Stimulated activated naive CD8-positive, alpha-beta T cell treated with anti-CD3 and anti-CD28 coated beads, Interleukin-15, amount 100 ng/mL, for 72 hours (primary cell): ENCODE results near the gene TTBK2.
"Not testable (repeated sequence)": the region's sequence is repeated elsewhere in the genome, so short reads cannot be mapped to it uniquely, and the experiment has no call there.

Source experiments
- ATAC-seq: fragments of 150-1000 bp; cut with Tn5 transposase; 2 replicates; pipeline ENCODE4 v1.10.0; 2021; ENCODE audit warnings: mild to moderate bottlenecking, moderate library complexity
- DNase-seq, 2 donors: peaks; one replicate each; pipeline ENCODE4 v3.0.0; 2021 to 2022
- H3K27ac Mint-ChIP-seq, 2 donors: one replicate each; pipeline ENCODE4 v1.8.0; 2022; ENCODE audit warnings: mild to moderate bottlenecking in 2 of 2, mixed read lengths in 2 of 2, moderate library complexity in 2 of 2
- H3K27me3 Mint-ChIP-seq: one replicate; pipeline ENCODE4 v1.8.0; 2022; ENCODE audit warnings: mixed read lengths
- H3K4me1 Mint-ChIP-seq: one replicate; pipeline ENCODE4 v1.8.0; 2022; ENCODE audit warnings: mild to moderate bottlenecking, mixed read lengths
- H3K4me3 Mint-ChIP-seq, 2 donors: one replicate each; pipeline ENCODE4 v1.8.0; 2022; ENCODE audit warnings: mild to moderate bottlenecking in 2 of 2, mixed read lengths in 2 of 2, moderate library complexity in 1 of 2
- H3K9me3 Mint-ChIP-seq, 2 donors: one replicate each; pipeline ENCODE4 v1.8.0; 2022; ENCODE audit warnings: mixed read lengths in 2 of 2

The TTBK2 gene

GRCh38 chr15:42920519-42921341 lies at the start of gene TTBK2:
Gene TTBK2, minus strand, starts transcription at chr15:42920778. Its CDS starts 42,161 bp downstream, at chr15:42878617.
- Mint-ChIP-seq H3K9me3 (no peaks in the 10 kb centered on the region), H3K27me3 (no peaks in the 10 kb centered on the region), H3K4me1 (peaks cover 35% of the 10 kb centered on the region), H3K27ac (peak within 1 kb of the TSS; percentile 96), H3K4me3 (peak within 1 kb of the TSS; percentile 97 to 99)
- DNase-seq (peak; percentile 94 to 97), ATAC-seq (peak; percentile 97)

GRCh38 chr15:42964476-42964875 lies 43.9 kb upstream of the TTBK2 start:
- Mint-ChIP-seq H3K9me3 (no peaks in the 10 kb centered on the region), H3K4me1 (no peaks in the 10 kb centered on the region), H3K4me3 (no peak overlapping the region), H3K27me3 (no peaks in the 10 kb centered on the region), H3K27ac (no peak overlapping the region)
- DNase-seq (no peak), ATAC-seq (no peak)

GRCh38 chr15:42955518-42955917 lies 34.9 kb upstream of the TTBK2 start:
- DNase-seq, result no peak
- Mint-ChIP-seq H3K9me3 (peaks cover 0 to 4% of the 10 kb centered on the region in 2 donors), H3K4me3 (no peak overlapping the region), H3K27ac (no peak overlapping the region), H3K27me3 (no peaks in the 10 kb centered on the region), H3K4me1 (peaks cover 13% of the 10 kb centered on the region)
- ATAC-seq, result no peak

GRCh38 chr15:42954291-42954690 lies 33.7 kb upstream of the TTBK2 start:
- Mint-ChIP-seq H3K9me3 (peaks cover 0 to 4% of the 10 kb centered on the region in 2 donors), H3K4me3 (no peak overlapping the region), H3K27me3 (no peaks in the 10 kb centered on the region), H3K4me1 (peaks cover 13% of the 10 kb centered on the region), H3K27ac (peak overlapping the region in 1 of 2 donors; percentile 21)
- ATAC-seq (no peak), DNase-seq (no peak)

GRCh38 chr15:42948898-42949297 lies 28.3 kb upstream of the TTBK2 start:
- H3K4me1 Mint-ChIP-seq, H3K27ac Mint-ChIP-seq, ATAC-seq, H3K9me3 Mint-ChIP-seq, DNase-seq, H3K4me3 Mint-ChIP-seq, H3K27me3 Mint-ChIP-seq: not testable (repeated sequence)

GRCh38 chr15:42940527-42940926 lies 19.9 kb upstream of the TTBK2 start:
- ATAC-seq, result no peak
- Mint-ChIP-seq H3K4me1 (no peaks in the 10 kb centered on the region), H3K4me3 (no peak overlapping the region), H3K27ac (no peak overlapping the region), H3K9me3 (no peaks in the 10 kb centered on the region), H3K27me3 (no peaks in the 10 kb centered on the region)
- no peak for DNase-seq

- no peaks in the 10 kb centered on the region for H3K9me3 Mint-ChIP-seq
- H3K27ac Mint-ChIP-seq, result no peak overlapping the region
- H3K4me1 Mint-ChIP-seq, result no peaks in the 10 kb centered on the region
- DNase-seq (no peak), ATAC-seq (no peak)
- H3K4me3 Mint-ChIP-seq, result no peak overlapping the region
- no peaks in the 10 kb centered on the region for H3K27me3 Mint-ChIP-seq
These were observed 19.3 kb upstream of the TTBK2 start for GRCh38 chr15:42939841-42940240.

GRCh38 chr15:42937143-42937542 lies 16.6 kb upstream of the TTBK2 start:
- Mint-ChIP-seq H3K4me3 (no peak overlapping the region), H3K27ac (no peak overlapping the region), H3K4me1 (no peaks in the 10 kb centered on the region), H3K9me3 (no peaks in the 10 kb centered on the region), H3K27me3 (no peaks in the 10 kb centered on the region)
- no peak for DNase-seq
- no peak for ATAC-seq

GRCh38 chr15:42933886-42934667 lies 13.5 kb upstream of the TTBK2 start:
- no peaks in the 10 kb centered on the region for H3K27me3 Mint-ChIP-seq
- DNase-seq, result no peak
- no peak overlapping the region for H3K27ac Mint-ChIP-seq
- no peak for ATAC-seq
- no peak overlapping the region for H3K4me3 Mint-ChIP-seq
- H3K9me3 Mint-ChIP-seq, result no peaks in the 10 kb centered on the region
- H3K4me1 Mint-ChIP-seq, result no peaks in the 10 kb centered on the region

GRCh38 chr15:42932833-42933515 lies 12.4 kb upstream of the TTBK2 start:
- DNase-seq, result no peak
- Mint-ChIP-seq H3K4me3 (no peak overlapping the region), H3K9me3 (no peaks in the 10 kb centered on the region), H3K27me3 (no peaks in the 10 kb centered on the region), H3K27ac (no peak overlapping the region), H3K4me1 (no peaks in the 10 kb centered on the region)
- ATAC-seq, result no peak

- Mint-ChIP-seq H3K27me3 (no peaks in the 10 kb centered on the region), H3K4me1 (no peaks in the 10 kb centered on the region), H3K27ac (no peak overlapping the region), H3K4me3 (no peak overlapping the region), H3K9me3 (no peaks in the 10 kb centered on the region)
- DNase-seq, result no peak
- no peak for ATAC-seq
These were observed 11.3 kb upstream of the TTBK2 start for GRCh38 chr15:42931702-42932486.

- Mint-ChIP-seq H3K27ac (no peak overlapping the region), H3K4me1 (no peaks in the 10 kb centered on the region), H3K27me3 (no peaks in the 10 kb centered on the region), H3K9me3 (no peaks in the 10 kb centered on the region), H3K4me3 (no peak overlapping the region)
- DNase-seq, result no peak
- ATAC-seq, result no peak
These were observed 8.8 kb upstream of the TTBK2 start for GRCh38 chr15:42929306-42929848.

- Mint-ChIP-seq H3K27me3 (no peaks in the 10 kb centered on the region), H3K4me3 (peak overlapping the region; percentile 97 to 99), H3K9me3 (no peaks in the 10 kb centered on the region), H3K27ac (peak overlapping the region in 1 of 2 donors; percentile 87), H3K4me1 (peaks cover 29% of the 10 kb centered on the region)
- ATAC-seq (peak; percentile 43), DNase-seq (peak; percentile 46 to 47)
These were observed 759 bp upstream of the TTBK2 start for GRCh38 chr15:42921342-42921731.

- no peaks in the 10 kb centered on the region for H3K9me3 Mint-ChIP-seq
- DNase-seq, result peak in 1 of 2 donors; percentile 33
- peak; percentile 35 for ATAC-seq
- H3K27ac Mint-ChIP-seq, result peak overlapping the region; percentile 96
- peak overlapping the region; percentile 97 to 99 for H3K4me3 Mint-ChIP-seq
- H3K27me3 Mint-ChIP-seq, result no peaks in the 10 kb centered on the region
- peaks cover 43% of the 10 kb centered on the region for H3K4me1 Mint-ChIP-seq
These were observed 619 bp downstream of the TTBK2 start for GRCh38 chr15:42919799-42920518.
